ENCODE measurements around the gene GDF11. TPM values are rescaled to one million over a fixed set of nuclear protein-coding genes. Genes with fewer than 3 reads are reported as not detected.

The GDF11 gene
- 3.0 and 3.8 TPM in 2 replicates for total RNA-seq

DNA sequence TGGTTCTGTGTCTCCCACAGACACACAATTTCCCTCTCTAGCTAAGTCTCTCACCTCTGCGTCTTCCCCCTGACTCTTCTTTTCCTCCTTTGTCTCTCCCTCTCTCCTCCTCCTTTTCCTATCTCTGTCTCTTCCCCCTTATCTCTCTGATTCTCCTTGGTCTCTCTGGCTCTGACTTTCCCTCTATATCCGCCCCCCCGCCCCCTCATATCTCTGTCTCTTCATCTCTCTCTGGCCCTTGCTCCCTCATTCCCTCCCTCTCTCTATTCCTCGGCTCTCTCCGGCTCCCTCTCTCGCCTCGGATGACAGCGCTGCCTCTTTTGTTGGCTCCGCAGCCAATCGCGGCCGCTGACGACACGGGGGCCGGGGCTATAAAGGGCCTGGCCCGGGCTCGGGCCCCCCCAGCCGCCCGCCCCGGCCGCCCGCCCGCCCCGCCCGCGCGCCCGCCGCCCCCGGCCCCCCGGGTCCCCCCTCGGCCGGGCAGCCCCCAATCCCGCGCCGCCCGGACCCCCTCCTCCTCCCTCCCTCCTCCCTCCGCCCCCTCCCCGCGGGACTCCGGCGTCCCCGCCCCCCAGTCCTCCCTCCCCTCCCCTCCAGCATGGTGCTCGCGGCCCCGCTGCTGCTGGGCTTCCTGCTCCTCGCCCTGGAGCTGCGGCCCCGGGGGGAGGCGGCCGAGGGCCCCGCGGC is at the start of gene GDF11:
TSS of gene GDF11 (plus strand) at position 404 of the 687 bp plus-strand sequence. CDS start at position 599, 195 bp downstream.

GRCh38 chr12:55707841-55708694 is 34.9 kb upstream of the GDF11 start, which contains the start of gene ITGA7:
Gene ITGA7, minus strand, starts transcription at chr12:55707904. Its CDS starts 222 bp downstream, at chr12:55707682.

DNA sequence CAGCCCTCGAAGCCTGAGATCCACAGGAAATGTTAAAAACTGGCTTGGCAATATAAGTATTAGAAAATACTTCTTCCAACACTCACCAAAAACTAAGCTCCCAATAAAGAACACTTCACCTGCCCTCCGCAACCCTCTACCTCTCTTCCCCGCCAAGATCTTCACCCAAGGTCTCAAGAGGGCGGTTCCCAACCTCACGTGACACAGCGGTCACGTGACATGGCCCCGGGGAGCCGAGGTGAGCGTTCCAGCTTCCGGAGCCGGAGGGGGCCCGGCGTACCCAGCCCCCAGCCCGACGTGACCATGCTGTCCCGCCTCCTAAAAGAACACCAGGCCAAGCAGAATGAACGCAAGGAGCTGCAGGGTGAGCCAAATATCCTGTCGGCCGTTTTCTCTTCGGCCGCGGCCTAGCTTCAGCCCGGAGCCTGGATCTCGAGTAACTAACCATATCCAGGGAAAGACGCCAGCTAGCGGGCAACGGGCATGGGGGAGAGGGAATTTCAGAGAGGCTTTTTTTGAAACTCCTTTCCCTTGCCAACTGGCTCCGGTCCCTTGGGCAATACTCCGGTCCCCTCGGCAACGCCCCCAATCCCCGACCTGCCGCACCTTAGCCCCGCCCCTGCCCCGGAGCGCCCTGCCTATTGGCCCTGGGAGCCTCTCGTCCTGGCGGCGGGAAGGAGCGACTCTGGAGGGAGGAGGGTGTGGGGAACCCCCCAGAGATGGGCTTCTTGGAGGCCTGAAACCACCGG is 26.9 kb upstream of the GDF11 start, which contains the start of gene BLOC1S1:
TSS of gene BLOC1S1 (plus strand) at position 214 of the 749 bp plus-strand sequence. CDS start at position 220, 6 bp downstream.

DNA sequence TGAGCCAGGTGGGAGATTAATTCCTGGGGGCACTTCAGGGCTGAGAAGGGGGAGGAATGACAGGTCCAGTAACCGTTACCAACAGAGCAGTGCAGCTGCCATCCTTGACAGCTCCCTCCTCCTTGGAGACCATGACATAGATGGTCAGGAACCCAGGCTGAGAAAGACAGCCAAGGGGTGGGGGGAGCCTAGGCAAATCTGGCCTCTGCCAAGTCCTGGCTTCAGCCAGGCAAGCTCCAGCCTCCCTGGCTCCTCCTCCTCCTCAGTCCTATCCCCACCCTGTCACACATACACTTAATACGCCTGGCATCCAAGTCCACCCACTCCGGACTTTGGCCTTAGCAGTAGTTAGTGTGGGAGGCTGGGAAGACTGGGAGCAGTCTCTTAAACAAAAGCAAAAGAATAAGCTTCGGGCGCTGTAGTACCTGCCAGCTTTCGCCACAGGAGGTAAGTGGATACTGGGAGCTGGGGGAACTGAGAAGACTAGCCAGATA is 22.8 kb upstream of the GDF11 start, which contains the start of gene RDH5:
TSS of gene RDH5 (plus strand) at position 323 of the 494 bp plus-strand sequence. CDS start 792 bp downstream, outside the sequence.

DNA sequence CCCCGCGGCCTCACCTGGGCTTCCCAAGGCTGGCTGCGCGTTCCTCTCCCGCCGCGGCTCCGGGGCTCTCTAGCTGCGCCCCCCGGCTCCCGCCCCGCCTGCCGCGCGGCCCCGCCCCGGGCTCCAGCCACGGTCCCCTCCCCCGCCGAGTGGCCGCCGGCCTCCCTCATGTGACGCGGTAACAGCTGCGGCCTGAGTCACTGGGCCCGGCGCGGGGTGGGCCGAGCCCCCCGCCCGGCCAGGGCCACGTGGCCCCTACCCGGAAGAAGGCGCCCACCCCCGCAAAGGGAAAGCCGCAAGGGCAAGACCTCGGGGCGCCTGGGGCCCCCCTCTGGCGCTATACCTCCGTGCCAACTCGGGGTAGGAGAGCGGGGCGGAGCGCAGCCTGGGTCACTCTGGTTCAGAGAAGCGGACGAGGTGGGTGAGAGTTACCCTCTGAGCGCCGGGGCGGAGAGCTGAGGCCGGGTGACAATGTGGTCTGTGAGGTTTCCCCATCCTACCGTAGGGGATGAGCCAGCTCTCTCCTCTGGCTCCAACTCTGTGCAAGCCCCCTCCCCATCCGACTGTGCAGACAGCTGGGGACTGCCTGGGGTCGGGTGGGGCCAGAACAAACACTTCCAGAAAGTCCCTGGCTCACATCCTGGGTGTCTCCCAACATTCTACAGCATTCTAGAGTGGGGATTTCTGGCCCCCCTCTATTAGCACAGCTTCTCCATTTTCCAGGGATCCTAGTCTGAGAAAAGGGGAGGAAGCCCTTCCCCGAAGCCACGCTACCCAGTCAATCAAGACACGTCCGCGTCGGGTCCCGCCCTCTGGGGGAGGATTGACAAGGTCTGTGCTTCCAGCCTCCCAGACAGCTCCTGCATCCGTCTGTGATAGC is 13.7 kb upstream of the GDF11 start, which contains the start of gene CD63:
TSS of gene CD63 (minus strand) at position 71 of the 880 bp plus-strand sequence. CDS start 668 bp downstream, outside the sequence.

Other genes with a start within 250 kb of the GDF11 start
- not detected in 2 replicates for gene OR6C4, start 193.5 kb upstream of the GDF11 start, total RNA-seq
- not detected in 2 replicates for gene OR2AP1, start 170.7 kb upstream of the GDF11 start, total RNA-seq
- not detected in 2 replicates for gene OR10P1, start 106.2 kb upstream of the GDF11 start, total RNA-seq
- gene ITGA7, start 35.2 kb upstream of the GDF11 start, total RNA-seq: 0.08 TPM in 2 replicates
- gene BLOC1S1, start 27.1 kb upstream of the GDF11 start, total RNA-seq: 88.8 and 102 TPM in 2 replicates
- gene RDH5, start 22.7 kb upstream of the GDF11 start, total RNA-seq: 2.2 TPM in 1 of 2 replicates, not detected in the other
- gene CD63, start 14.1 kb upstream of the GDF11 start, total RNA-seq: 448 and 661 TPM in 2 replicates
- 109 and 122 TPM in 2 replicates for gene SARNP, start 74.6 kb downstream of the GDF11 start, total RNA-seq
- 47.1 and 59.0 TPM in 2 replicates for gene ORMDL2, start 74.9 kb downstream of the GDF11 start, total RNA-seq
- gene DNAJC14, start 86.5 kb downstream of the GDF11 start, total RNA-seq: 20.8 and 28.7 TPM in 2 replicates
- gene MMP19, start 99.8 kb downstream of the GDF11 start, total RNA-seq: 3.8 and 8.1 TPM in 2 replicates
- 47.9 and 67.3 TPM in 2 replicates for gene PYM1, start 184.8 kb downstream of the GDF11 start, total RNA-seq
- gene DGKA, start 188.0 kb downstream of the GDF11 start, total RNA-seq: 157 and 232 TPM in 2 replicates
- gene PMEL, start 222.9 kb downstream of the GDF11 start, total RNA-seq: 1.8 and 3.4 TPM in 2 replicates
- 27.1 and 50.3 TPM in 2 replicates for gene CDK2, start 223.7 kb downstream of the GDF11 start, total RNA-seq
- 46.3 and 70.7 TPM in 2 replicates for gene RAB5B, start 231.0 kb downstream of the GDF11 start, total RNA-seq

Data from hair follicular keratinocyte (primary cell).